Karpas-422 (cell line): ENCODE data around the gene PSEN2. TPM values are rescaled to one million over a fixed set of nuclear protein-coding genes. Genes with fewer than 3 reads are reported as not detected.

ENCODE experiments used
- DNase-seq: peaks from one replicate; pipeline ENCODE4 v3.0.0-alpha.2; 2015
- H2AFZ ChIP-seq: fragments of 200-600 bp; sonication (generic); 2 replicates; pipeline ENCODE4 v1.6.1; 2014; ENCODE audit warnings: antibody characterized with exemption, low read length, mixed read lengths
- H3K27ac ChIP-seq: fragments of 200-600 bp; sonication (generic); 2 replicates; pipeline ENCODE4 v1.5.1; 2014; ENCODE audit warnings: mild to moderate bottlenecking, low read length, moderate library complexity
- H3K27me3 ChIP-seq: fragments of 200-600 bp; sonication (generic); 2 replicates; pipeline ENCODE4 v1.6.1; 2014; ENCODE audit warnings: low read length, mixed read lengths
- H3K36me3 ChIP-seq: fragments of 200-600 bp; sonication (generic); 2 replicates; pipeline ENCODE4 v1.6.1; 2014; ENCODE audit warnings: low read length, mixed read lengths; ENCODE audit not compliant: insufficient read depth
- H3K4me1 ChIP-seq: fragments of 200-600 bp; sonication (generic); 2 replicates; pipeline ENCODE4 v1.6.1; 2014; ENCODE audit warnings: mild to moderate bottlenecking, low read length, mixed read lengths
- H3K4me2 ChIP-seq: fragments of 200-600 bp; sonication (generic); 2 replicates; pipeline ENCODE4 v1.6.1; 2014; ENCODE audit warnings: low read length, low read depth, mild to moderate bottlenecking; ENCODE audit not compliant: poor library complexity, severe bottlenecking
- H3K4me3 ChIP-seq: fragments of 200-600 bp; sonication (generic); 2 replicates; pipeline ENCODE4 v1.5.1; 2014; ENCODE audit warnings: mild to moderate bottlenecking, antibody characterized with exemption, low read length, mixed read lengths
- H3K79me2 ChIP-seq: fragments of 200-600 bp; sonication (generic); 2 replicates; pipeline ENCODE4 v1.6.1; 2014; ENCODE audit warnings: mild to moderate bottlenecking, low read length, mixed read lengths
- H3K9ac ChIP-seq: fragments of 200-600 bp; sonication (generic); 2 replicates; pipeline ENCODE4 v1.6.0; 2014; ENCODE audit warnings: low read length
- H3K9me2 ChIP-seq: fragments of 200-600 bp; sonication (generic), shearing (Covaris generic); replicated peaks from 2 replicates; pipeline ENCODE4 v1.6.0; 2014; ENCODE audit warnings: mild to moderate bottlenecking, low read length, moderate library complexity; ENCODE audit not compliant: insufficient read depth
- H3K9me3 ChIP-seq: fragments of 300-700, 200-600 bp; sonication (generic); 2 replicates; pipeline ENCODE4 v1.6.1; 2014; ENCODE audit warnings: low read length, mixed read lengths
- H4K20me1 ChIP-seq: fragments of 200-600 bp; sonication (generic); 2 replicates; pipeline ENCODE4 v1.6.1; 2014; ENCODE audit warnings: mild to moderate bottlenecking, antibody characterized with exemption, low read length, low read depth; ENCODE audit not compliant: insufficient read depth
- total RNA-seq: library from RNA; depleted of rRNA; stranded (reverse); fragments of >200 nt; shearing (Covaris generic); gene quantifications from 2 replicates; pipeline ENCODE4 v1.2.3, GENCODE V29; 2014; ENCODE audit warnings: low replicate concordance; rRNA removed

The PSEN2 gene
- total RNA-seq, 1 experiment from 2014 or later: not detected

GRCh38 chr1:226945106-226945857 lies 74.9 kb downstream of the PSEN2 start:
- Histone ChIP-seq H2AFZ (no peak overlapping the region), H3K4me3 (no peak overlapping the region), H4K20me1 (peaks cover 28% of the 10 kb centered on the region; the same call in 1 of the 2 replicates), H3K9me3 (no peaks in the 10 kb centered on the region), H3K27ac (no peak overlapping the region), H3K27me3 (peaks cover 3% of the 10 kb centered on the region; the same call in 1 of the 2 replicates), H3K4me1 (peaks cover 15% of the 10 kb centered on the region), H3K4me2 (no peak overlapping the region), H3K79me2 (no peaks in the 10 kb centered on the region), H3K9me2 (no peaks in the 10 kb centered on the region), H3K36me3 (no peaks in the 10 kb centered on the region), H3K9ac (no peak overlapping the region)
- DNase-seq: no peak

Other genes with a start within 250 kb of the PSEN2 start
- 79.0 and 132 TPM in 2 replicates for gene ITPKB, start 131.3 kb upstream of the PSEN2 start, total RNA-seq
- 12.7 and 22.6 TPM in 2 replicates for gene COQ8A, start 69.7 kb downstream of the PSEN2 start, total RNA-seq